GM23248 (cell line): ENCODE measurements around the gene ZMIZ1. TPM values are rescaled to one million over a fixed set of nuclear protein-coding genes. Genes with fewer than 3 reads are reported as not detected.
A peak's percentile ranks its signal among the peaks of the same experiment; 100 is the strongest.

Experiments
- DNase-seq: peaks from one replicate; pipeline ENCODE4 v3.0.0-alpha.2; 2015
- H2AFZ ChIP-seq: fragments of 200-600 bp; sonication (generic); 2 replicates; pipeline ENCODE4 v1.6.1; 2016; ENCODE audit warnings: antibody characterized with exemption
- H3F3A ChIP-seq: fragments of 200-600 bp; sonication (generic); 2 replicates; pipeline ENCODE4 v1.6.1; 2016; ENCODE audit warnings: mild to moderate bottlenecking, antibody characterized with exemption, mixed run types; ENCODE audit not compliant: insufficient read depth
- H3K27ac ChIP-seq: fragments of 200-600 bp; sonication (generic); 2 replicates; pipeline ENCODE4 v1.5.1; 2016; ENCODE audit warnings: mild to moderate bottlenecking
- H3K27me3 ChIP-seq: fragments of 200-600 bp; sonication (generic); replicated peaks from 2 replicates; pipeline ENCODE4 v1.6.1; 2016; ENCODE audit warnings: mild to moderate bottlenecking; ENCODE audit not compliant: insufficient read depth
- H3K36me3 ChIP-seq: fragments of 200-600 bp; sonication (generic); 2 replicates; pipeline ENCODE4 v1.6.1; 2016; ENCODE audit warnings: low read depth, mild to moderate bottlenecking
- H3K4me1 ChIP-seq: fragments of 200-600 bp; sonication (generic); 2 replicates; pipeline ENCODE4 v1.6.1; 2016; ENCODE audit warnings: mild to moderate bottlenecking; ENCODE audit not compliant: insufficient read depth
- H3K4me2 ChIP-seq: fragments of 200-600 bp; sonication (generic); one replicate; pipeline ENCODE4 v1.6.1; 2016; ENCODE audit warnings: mild to moderate bottlenecking; ENCODE audit not compliant: unreplicated experiment
- H3K4me3 ChIP-seq: fragments of 200-600 bp; sonication (generic); 2 replicates; pipeline ENCODE4 v1.5.1; 2016; ENCODE audit warnings: mild to moderate bottlenecking
- H3K79me2 ChIP-seq: fragments of 200-600 bp; sonication (generic); 2 replicates; pipeline ENCODE4 v1.6.1; 2016; ENCODE audit warnings: mild to moderate bottlenecking; ENCODE audit not compliant: insufficient read depth
- H3K9ac ChIP-seq: fragments of 200-600 bp; sonication (generic); 2 replicates; pipeline ENCODE4 v1.6.1; 2016; ENCODE audit warnings: mild to moderate bottlenecking
- H3K9me2 ChIP-seq: fragments of 200-600 bp; sonication (generic); 2 replicates; pipeline ENCODE4 v1.6.1; 2016; ENCODE audit warnings: mixed run types, mild to moderate bottlenecking, moderate library complexity; ENCODE audit not compliant: insufficient read depth
- H3K9me3 ChIP-seq: fragments of 200-600 bp; sonication (generic); one replicate; pipeline ENCODE4 v1.6.1; 2017; ENCODE audit warnings: low read depth
- H4K20me1 ChIP-seq: fragments of 200-600 bp; sonication (generic); 2 replicates; pipeline ENCODE4 v1.6.0; 2016; ENCODE audit not compliant: insufficient read depth
- EZH2 ChIP-seq: fragments of 200-600 bp; sonication (generic); IDR thresholded peaks from 2 replicates; pipeline ENCODE4 v1.6.1; 2018; ENCODE audit warnings: antibody characterized with exemption, mild to moderate bottlenecking; ENCODE audit not compliant: insufficient read depth, poor library complexity, severe bottlenecking
- EZH2phosphoT487 ChIP-seq: fragments of 200-600 bp; sonication (generic); IDR thresholded peaks from 2 replicates; pipeline ENCODE4 v1.6.1; 2018; ENCODE audit warnings: antibody characterized with exemption, moderate library complexity, mild to moderate bottlenecking, low read depth; ENCODE audit not compliant: insufficient read depth
- WGBS, 2 experiments: methylation state at CpG; one replicate each; pipeline ENCODE4 v1.1.6; 2015 to 2017; ENCODE audit warnings: low lambda C conversion rate in 2 of 2, low coverage in 1 of 2; ENCODE audit errors: missing lambda C conversion rate in 2 of 2; 5-methylcytosine and 5-hydroxymethylcytosine counted together
- in situ Hi-C: fragments of 300-500 bp; cut with MboI; formaldehyde crosslinking; loops from 2 replicates; pipeline ENCODE4 v1.15.0; 2020
- polyA plus RNA-seq: library from polyadenylated mRNA; unstranded; fragments of >200 nt; fragmentation: Nextera tagmentation; extraction: Ambion mirVana; gene quantifications from 2 replicates; pipeline ENCODE4 v1.2.1, GENCODE V29; 2016
- total RNA-seq: library from RNA; depleted of rRNA; stranded (reverse); fragments of >200 nt; shearing (Covaris generic); gene quantifications from 2 replicates; pipeline ENCODE4 v1.2.3, GENCODE V29; 2014

ZMIZ1 gene
- total and polyA plus RNA-seq, 2 experiments from 2014 or later = 21.9 to 28.4 TPM

- Histone ChIP-seq H3K9ac (peak overlapping the region; percentile 78), H4K20me1 (no peaks in the 10 kb centered on the region), H2AFZ (no peak overlapping the region), H3K4me2 (peak overlapping the region; percentile 70), H3K27ac (peak overlapping the region; percentile 90), H3K4me1 (peaks cover 56% of the 10 kb centered on the region), H3K36me3 (no peaks in the 10 kb centered on the region), H3K4me3 (peak overlapping the region; percentile 64), H3K9me2 (no peaks in the 10 kb centered on the region), H3F3A (peaks cover 44% of the 10 kb centered on the region), H3K27me3 (no peaks in the 10 kb centered on the region), H3K79me2 (peaks cover 67% of the 10 kb centered on the region), H3K9me3 (no peaks in the 10 kb centered on the region)
- TF ChIP-seq EZH2 = no peak
- TF ChIP-seq EZH2phosphoT487 = no peak
- WGBS, 2 experiments = 11 to 15% methylated on average over 66 to 79 of the region's 120 CpGs
- DNase-seq = peak; percentile 77
- in situ Hi-C loops = no loop called here
These were observed 174.7 kb downstream of the ZMIZ1 start for GRCh38 chr10:79243181-79244067.

GRCh38 chr10:79244068-79244442 lies 175.3 kb downstream of the ZMIZ1 start:
- no peaks in the 10 kb centered on the region for H3K9me3 ChIP-seq
- TF ChIP-seq EZH2 (no peak), EZH2phosphoT487 (no peak)
- H3K4me2 ChIP-seq = peak overlapping the region; percentile 44
- H3F3A ChIP-seq = peaks cover 40% of the 10 kb centered on the region
- in situ Hi-C loops = no loop called here
- H3K4me1 ChIP-seq = peaks cover 50% of the 10 kb centered on the region
- H3K4me3 ChIP-seq = peak overlapping the region; percentile 58
- H3K36me3 ChIP-seq = no peaks in the 10 kb centered on the region
- no peak for DNase-seq
- no peak overlapping the region for H2AFZ ChIP-seq
- no peaks in the 10 kb centered on the region for H3K27me3 ChIP-seq
- peak overlapping the region; percentile 90; the same call in 1 of the 2 replicates for H3K27ac ChIP-seq
- no peaks in the 10 kb centered on the region for H4K20me1 ChIP-seq
- H3K9me2 ChIP-seq = no peaks in the 10 kb centered on the region
- H3K9ac ChIP-seq = peak overlapping the region; percentile 78
- WGBS, 2 experiments = 95 to 98% methylated on average over 10 of the region's 10 CpGs
- peaks cover 74% of the 10 kb centered on the region for H3K79me2 ChIP-seq

DNA sequence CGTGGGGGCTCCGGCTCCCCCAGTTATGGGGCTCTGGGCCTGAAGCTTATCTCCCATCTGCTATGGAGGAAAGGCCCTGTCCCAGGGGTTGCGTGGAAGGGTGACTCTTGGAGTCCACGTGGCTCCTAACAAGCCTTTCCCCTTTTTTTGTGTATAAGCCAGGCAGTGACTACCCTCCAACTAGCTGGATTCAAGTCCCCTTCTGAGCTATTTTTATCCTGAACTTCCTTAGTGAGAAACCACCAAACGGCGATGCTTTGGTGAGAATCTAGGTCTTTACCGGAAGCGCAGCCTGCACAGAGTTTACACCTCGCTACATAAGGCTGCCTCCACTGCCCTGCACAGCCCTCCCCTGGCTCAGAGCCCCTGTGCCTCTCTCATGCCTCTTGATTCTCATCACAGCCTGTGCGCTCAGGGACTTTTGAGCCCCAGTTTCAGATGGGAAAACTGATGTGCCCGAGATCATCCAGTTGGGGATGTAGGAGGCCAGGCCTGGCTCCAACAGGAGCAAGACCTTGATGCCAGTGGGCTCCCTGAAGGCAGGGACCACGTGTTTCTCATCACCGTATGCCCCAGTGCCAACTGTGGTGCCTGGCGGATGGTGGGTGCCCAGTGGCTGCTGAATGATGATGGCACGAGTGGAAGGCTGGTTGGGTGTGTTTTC lies 176.2 kb downstream of the ZMIZ1 start:
- 86 to 88% methylated on average over 15 of the region's 15 CpGs for WGBS, 2 experiments
- H3K27ac ChIP-seq = peak overlapping the region; percentile 90
- H2AFZ ChIP-seq = no peak overlapping the region
- H3K9ac ChIP-seq = peak overlapping the region; percentile 71
- no peaks in the 10 kb centered on the region for H3K27me3 ChIP-seq
- no peak overlapping the region for H3K4me3 ChIP-seq
- peak overlapping the region; percentile 18 for H3K4me2 ChIP-seq
- H3K9me2 ChIP-seq = no peaks in the 10 kb centered on the region
- H3F3A ChIP-seq = peaks cover 39% of the 10 kb centered on the region
- peaks cover 45% of the 10 kb centered on the region for H3K4me1 ChIP-seq
- no peaks in the 10 kb centered on the region for H4K20me1 ChIP-seq
- no peaks in the 10 kb centered on the region for H3K36me3 ChIP-seq
- peak; percentile 52 for DNase-seq
- TF ChIP-seq EZH2 (no peak), EZH2phosphoT487 (no peak)
- peaks cover 82% of the 10 kb centered on the region for H3K79me2 ChIP-seq
- no peaks in the 10 kb centered on the region for H3K9me3 ChIP-seq
- in situ Hi-C loops = no loop called here

- H3K4me2 ChIP-seq = peak overlapping the region; percentile 50
- peaks cover 45% of the 10 kb centered on the region for H3K4me1 ChIP-seq
- no peak overlapping the region for H2AFZ ChIP-seq
- peaks cover 33% of the 10 kb centered on the region for H3F3A ChIP-seq
- peak; percentile 76 for DNase-seq
- H3K36me3 ChIP-seq = no peaks in the 10 kb centered on the region
- peak overlapping the region; percentile 90 for H3K27ac ChIP-seq
- no peaks in the 10 kb centered on the region for H3K27me3 ChIP-seq
- no peaks in the 10 kb centered on the region for H4K20me1 ChIP-seq
- H3K79me2 ChIP-seq = peaks cover 83% of the 10 kb centered on the region
- no peaks in the 10 kb centered on the region for H3K9me3 ChIP-seq
- no peak overlapping the region for H3K4me3 ChIP-seq
- no peaks in the 10 kb centered on the region for H3K9me2 ChIP-seq
- in situ Hi-C loops = no loop called here
- WGBS, 2 experiments = 49 to 51% methylated on average over 9 of the region's 9 CpGs
- H3K9ac ChIP-seq = peak overlapping the region; percentile 71
- no peak for TF ChIP-seq EZH2
- no peak for TF ChIP-seq EZH2phosphoT487
These were observed 176.9 kb downstream of the ZMIZ1 start for GRCh38 chr10:79245539-79246208.
